Brain microvascular endothelial cell (primary cell): Measurements from ENCODE around the gene ALG6.
A peak's percentile ranks its signal among the peaks of the same experiment; 100 is the strongest.

Source experiments
- DNase-seq: peaks from one replicate; pipeline ENCODE4 v3.0.0-alpha.2; 2020
- H3K27ac ChIP-seq: fragments of 250-450 bp; sonication (Bioruptor Pico); 2 replicates; pipeline ENCODE4 v1.5.1; 2020; ENCODE audit warnings: mild to moderate bottlenecking, moderate library complexity
- H3K27me3 ChIP-seq: fragments of 250-450 bp; sonication (Bioruptor Pico); replicated peaks from 2 replicates; pipeline ENCODE4 v1.5.1; 2020; ENCODE audit warnings: mild to moderate bottlenecking
- H3K36me3 ChIP-seq: fragments of 250-450 bp; sonication (Bioruptor Pico); replicated peaks from 2 replicates; pipeline ENCODE4 v1.5.1; 2020; ENCODE audit warnings: mild to moderate bottlenecking
- H3K4me3 ChIP-seq: 2 replicates; pipeline ENCODE4 v1.5.1; 2011; ENCODE audit warnings: low read depth, mild to moderate bottlenecking, control low read depth, low read length, moderate library complexity
- in situ Hi-C: cut with HindIII; loops from 2 replicates; pipeline ENCODE4 v1.10.0; 2017; ENCODE audit warnings: low sequenced_read_pairs, low pct_ligation_motif_present
- TF ChIP-seq, protein P1 (sequence below): IDR thresholded peaks from 2 replicates; pipeline ENCODE4 v1.5.1; 2011; ENCODE audit warnings: low read depth, mild to moderate bottlenecking, moderate library complexity, low read length, control low read depth, inconsistent platforms; ENCODE audit errors: missing control alignments

ALG6 gene

DNA sequence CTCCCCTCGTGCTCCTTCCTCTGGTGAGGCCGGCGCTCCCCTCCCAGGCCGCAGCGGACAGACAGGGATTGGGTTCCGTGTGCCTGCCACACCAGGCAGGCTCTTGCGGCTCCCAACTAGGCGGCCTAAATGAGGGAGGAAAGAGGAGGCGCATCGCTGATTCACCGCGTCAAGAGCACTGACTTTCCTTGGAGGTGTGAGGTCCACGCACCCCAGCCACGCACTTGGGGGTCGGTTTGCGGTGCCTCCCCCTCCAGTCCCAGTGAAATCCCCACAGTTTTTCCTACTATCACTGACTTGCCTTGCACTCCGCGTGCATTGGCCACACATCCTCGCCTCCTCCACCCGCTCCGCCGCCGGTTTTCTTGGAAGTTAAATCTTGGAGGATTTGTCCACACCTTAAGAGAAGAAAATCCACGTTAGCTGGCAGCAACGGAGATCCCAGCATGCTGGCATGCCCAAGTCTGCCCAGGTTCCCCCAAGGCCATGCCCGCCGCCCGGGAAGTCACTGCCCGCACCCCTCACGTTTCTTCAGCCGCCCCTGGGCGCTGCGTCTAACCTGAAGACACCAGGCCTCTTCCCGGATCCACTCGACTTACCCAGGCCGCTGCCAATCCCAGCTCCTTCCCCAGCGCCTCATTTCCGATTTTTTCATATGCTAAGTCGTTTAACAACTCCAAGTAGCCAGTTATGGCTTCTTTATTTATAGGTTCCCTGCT lies 46.2 kb upstream of the ALG6 start:
- H3K27ac ChIP-seq: no peak overlapping the region
- DNase-seq: no peak
- in situ Hi-C loops: no loop called here
- H3K27me3 ChIP-seq: peaks cover 93% of the 10 kb centered on the region
- no peaks in the 10 kb centered on the region for H3K36me3 ChIP-seq
- TF ChIP-seq, protein P1, sequence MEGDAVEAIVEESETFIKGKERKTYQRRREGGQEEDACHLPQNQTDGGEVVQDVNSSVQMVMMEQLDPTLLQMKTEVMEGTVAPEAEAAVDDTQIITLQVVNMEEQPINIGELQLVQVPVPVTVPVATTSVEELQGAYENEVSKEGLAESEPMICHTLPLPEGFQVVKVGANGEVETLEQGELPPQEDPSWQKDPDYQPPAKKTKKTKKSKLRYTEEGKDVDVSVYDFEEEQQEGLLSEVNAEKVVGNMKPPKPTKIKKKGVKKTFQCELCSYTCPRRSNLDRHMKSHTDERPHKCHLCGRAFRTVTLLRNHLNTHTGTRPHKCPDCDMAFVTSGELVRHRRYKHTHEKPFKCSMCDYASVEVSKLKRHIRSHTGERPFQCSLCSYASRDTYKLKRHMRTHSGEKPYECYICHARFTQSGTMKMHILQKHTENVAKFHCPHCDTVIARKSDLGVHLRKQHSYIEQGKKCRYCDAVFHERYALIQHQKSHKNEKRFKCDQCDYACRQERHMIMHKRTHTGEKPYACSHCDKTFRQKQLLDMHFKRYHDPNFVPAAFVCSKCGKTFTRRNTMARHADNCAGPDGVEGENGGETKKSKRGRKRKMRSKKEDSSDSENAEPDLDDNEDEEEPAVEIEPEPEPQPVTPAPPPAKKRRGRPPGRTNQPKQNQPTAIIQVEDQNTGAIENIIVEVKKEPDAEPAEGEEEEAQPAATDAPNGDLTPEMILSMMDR: no peak
- no peak overlapping the region for H3K4me3 ChIP-seq

DNA sequence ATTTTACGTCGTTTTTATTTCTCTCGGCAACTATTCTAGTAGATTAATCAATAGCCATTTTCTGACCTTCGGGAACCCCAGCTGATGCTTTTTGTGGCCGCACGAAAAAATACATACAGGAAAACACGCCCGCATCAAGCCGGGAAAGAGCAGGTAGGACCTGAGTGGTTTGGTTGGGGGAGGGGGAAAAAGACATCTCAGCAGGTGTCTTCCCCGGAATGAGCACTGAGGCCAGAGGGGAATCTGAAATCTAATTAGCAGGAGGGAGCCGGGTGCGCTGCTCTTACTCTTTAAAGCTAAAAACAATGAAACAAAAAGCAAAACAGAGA lies 45.7 kb upstream of the ALG6 start:
- Histone ChIP-seq H3K27ac (no peak overlapping the region), H3K36me3 (no peaks in the 10 kb centered on the region), H3K4me3 (peak overlapping the region; percentile 47), H3K27me3 (peaks cover 87% of the 10 kb centered on the region)
- TF ChIP-seq, protein P1: no peak
- in situ Hi-C loops: no loop called here
- no peak for DNase-seq

DNA sequence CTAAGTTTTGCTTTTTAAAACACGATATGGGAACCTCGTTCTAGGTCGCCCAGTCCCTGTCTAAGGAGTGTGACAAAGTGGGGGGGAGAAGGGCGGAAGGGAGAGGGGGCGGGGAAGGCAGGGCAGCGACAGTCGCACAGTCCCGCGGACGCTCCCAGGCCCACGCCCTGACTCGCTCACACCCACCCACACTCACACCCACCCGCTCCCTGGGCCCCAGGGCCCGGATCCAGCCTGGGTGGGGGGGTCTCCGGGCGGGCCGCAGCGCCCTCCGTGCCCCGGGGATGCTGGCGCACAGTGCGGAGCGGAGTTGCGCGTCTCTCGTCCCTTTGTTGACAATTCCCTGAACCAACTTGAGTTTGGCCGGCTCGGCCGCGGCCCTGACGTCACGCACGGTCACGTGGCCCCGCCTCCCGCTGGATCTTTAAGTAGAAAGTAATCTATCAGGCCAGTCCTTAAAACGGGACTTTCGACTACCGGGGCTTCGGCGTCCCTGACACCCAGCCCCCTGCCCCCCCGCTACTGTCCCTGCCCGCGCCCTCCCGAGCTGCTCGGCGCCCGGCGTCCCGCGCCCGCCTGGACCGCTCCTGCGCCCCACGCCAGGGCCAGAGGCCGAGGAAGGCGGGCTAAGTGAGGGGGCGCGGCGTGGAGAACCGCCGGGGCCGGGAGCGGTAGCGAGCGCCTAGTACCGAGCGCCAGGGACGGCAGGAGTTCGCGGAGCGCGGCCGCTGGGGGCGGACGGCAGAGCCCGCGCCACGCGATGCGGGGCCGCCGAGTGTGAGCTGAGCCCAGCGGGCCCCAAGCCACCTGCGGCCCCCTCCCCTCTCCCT lies 45.1 kb upstream of the ALG6 start, which contains the start of gene FOXD3:
Gene FOXD3 (plus strand): TSS at position 454 of the 830 bp plus-strand sequence. CDS start 492 bp downstream, outside the sequence.
- peak within 1 kb of the TSS; percentile 47 for H3K4me3 ChIP-seq
- no peak within 1 kb of the TSS for H3K27ac ChIP-seq
- TF ChIP-seq, protein P1: no peak
- in situ Hi-C loops: no loop called here
- no peaks in the 10 kb centered on the region for H3K36me3 ChIP-seq
- DNase-seq: no peak
- peaks cover 85% of the 10 kb centered on the region for H3K27me3 ChIP-seq

DNA sequence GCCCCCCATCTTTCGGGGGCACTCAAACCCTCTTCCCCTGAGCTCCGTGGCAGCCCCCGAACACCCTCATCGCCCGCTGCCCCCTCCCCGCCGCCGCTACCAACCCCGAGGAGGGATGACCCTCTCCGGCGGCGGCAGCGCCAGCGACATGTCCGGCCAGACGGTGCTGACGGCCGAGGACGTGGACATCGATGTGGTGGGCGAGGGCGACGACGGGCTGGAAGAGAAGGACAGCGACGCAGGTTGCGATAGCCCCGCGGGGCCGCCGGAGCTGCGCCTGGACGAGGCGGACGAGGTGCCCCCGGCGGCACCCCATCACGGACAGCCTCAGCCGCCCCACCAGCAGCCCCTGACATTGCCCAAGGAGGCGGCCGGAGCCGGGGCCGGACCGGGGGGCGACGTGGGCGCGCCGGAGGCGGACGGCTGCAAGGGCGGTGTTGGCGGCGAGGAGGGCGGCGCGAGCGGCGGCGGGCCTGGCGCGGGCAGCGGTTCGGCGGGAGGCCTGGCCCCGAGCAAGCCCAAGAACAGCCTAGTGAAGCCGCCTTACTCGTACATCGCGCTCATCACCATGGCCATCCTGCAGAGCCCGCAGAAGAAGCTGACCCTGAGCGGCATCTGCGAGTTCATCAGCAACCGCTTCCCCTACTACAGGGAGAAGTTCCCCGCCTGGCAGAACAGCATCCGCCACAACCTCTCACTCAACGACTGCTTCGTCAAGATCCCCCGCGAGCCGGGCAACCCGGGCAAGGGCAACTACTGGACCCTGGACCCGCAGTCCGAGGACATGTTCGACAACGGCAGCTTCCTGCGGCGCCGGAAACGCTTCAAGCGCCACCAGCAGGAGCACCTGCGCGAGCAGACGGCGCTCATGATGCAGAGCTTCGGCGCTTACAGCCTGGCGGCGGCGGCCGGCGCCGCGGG lies 44.2 kb upstream of the ALG6 start:
- H3K27me3 ChIP-seq: peaks cover 84% of the 10 kb centered on the region
- TF ChIP-seq, protein P1: peak; percentile 4
- DNase-seq: no peak

DNA sequence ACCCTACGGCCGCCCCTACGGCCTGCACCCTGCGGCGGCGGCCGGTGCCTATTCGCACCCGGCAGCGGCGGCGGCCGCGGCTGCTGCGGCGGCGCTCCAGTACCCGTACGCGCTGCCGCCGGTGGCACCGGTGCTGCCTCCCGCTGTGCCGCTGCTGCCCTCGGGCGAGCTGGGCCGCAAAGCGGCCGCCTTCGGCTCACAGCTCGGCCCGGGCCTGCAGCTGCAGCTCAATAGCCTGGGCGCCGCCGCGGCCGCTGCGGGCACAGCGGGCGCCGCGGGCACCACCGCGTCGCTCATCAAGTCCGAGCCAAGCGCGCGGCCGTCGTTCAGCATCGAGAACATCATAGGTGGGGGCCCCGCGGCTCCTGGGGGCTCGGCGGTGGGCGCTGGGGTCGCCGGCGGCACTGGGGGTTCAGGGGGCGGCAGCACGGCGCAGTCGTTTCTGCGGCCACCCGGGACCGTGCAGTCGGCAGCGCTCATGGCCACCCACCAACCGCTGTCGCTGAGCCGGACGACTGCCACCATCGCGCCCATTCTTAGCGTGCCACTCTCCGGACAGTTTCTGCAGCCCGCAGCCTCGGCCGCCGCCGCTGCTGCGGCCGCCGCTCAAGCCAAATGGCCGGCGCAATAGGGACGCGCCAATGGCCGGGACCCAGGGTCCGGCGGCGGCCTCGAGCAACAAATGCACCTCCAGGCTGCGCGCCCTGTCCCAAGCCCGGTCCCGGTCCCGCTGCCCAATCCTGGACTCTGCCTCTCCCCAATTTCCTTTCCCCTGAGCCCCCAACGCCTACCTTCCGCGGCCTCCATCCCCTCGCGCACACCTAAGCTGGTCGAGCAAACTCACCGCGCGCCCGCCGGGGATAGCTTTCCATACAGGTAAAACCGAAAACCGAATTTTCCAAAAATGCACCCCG lies 43.3 kb upstream of the ALG6 start:
- peak overlapping the region; percentile 34 for H3K4me3 ChIP-seq
- in situ Hi-C loops: no loop called here
- peaks cover 83% of the 10 kb centered on the region for H3K27me3 ChIP-seq
- TF ChIP-seq, protein P1: no peak
- no peaks in the 10 kb centered on the region for H3K36me3 ChIP-seq
- no peak for DNase-seq
- no peak overlapping the region for H3K27ac ChIP-seq

More for the DNA sequence above, 44.2 kb upstream of the ALG6 start:
- Histone ChIP-seq H3K4me3 (peak overlapping the region; percentile 47), H3K27ac (no peak overlapping the region), H3K36me3 (no peaks in the 10 kb centered on the region)
- in situ Hi-C loops: no loop called here
